ENCODE results near the gene GPR55. TPM values are rescaled to one million over a fixed set of nuclear protein-coding genes. Genes with fewer than 3 reads are reported as not detected.

GPR55 gene
- total RNA-seq, 1 donor from 2014 or later, result 0.57 TPM

- H3K27ac Mint-ChIP-seq, result no peak overlapping the region
- intact Hi-C loops (cut with micrococcal nuclease), result no loop called here
- H3K4me3 Mint-ChIP-seq (ENCODE audit: low read depth), result no peak overlapping the region
- H3K27me3 Mint-ChIP-seq (ENCODE audit: low read depth), result peaks cover 7% of the 10 kb centered on the region
- H3K4me1 Mint-ChIP-seq (ENCODE audit: low read depth), result peaks cover 3% of the 10 kb centered on the region
- no peaks in the 10 kb centered on the region for H3K36me3 Mint-ChIP-seq (ENCODE audit: low read depth)
- H3K9me3 Mint-ChIP-seq, result no peaks in the 10 kb centered on the region
- DNase-seq (ENCODE audit: low spot score), result no peak
These were observed 51.9 kb downstream of the GPR55 start for GRCh38 chr2:230872968-230873660.

- intact Hi-C loops (cut with micrococcal nuclease), result no loop called here
- H3K27ac Mint-ChIP-seq, result no peak overlapping the region
- no peaks in the 10 kb centered on the region for H3K36me3 Mint-ChIP-seq (ENCODE audit: low read depth)
- peaks cover 3% of the 10 kb centered on the region for H3K4me1 Mint-ChIP-seq (ENCODE audit: low read depth)
- no peaks in the 10 kb centered on the region for H3K9me3 Mint-ChIP-seq
- H3K27me3 Mint-ChIP-seq (ENCODE audit: low read depth), result peaks cover 7% of the 10 kb centered on the region
- no peak for DNase-seq (ENCODE audit: low spot score)
- no peak overlapping the region for H3K4me3 Mint-ChIP-seq (ENCODE audit: low read depth)
These were observed 52.7 kb downstream of the GPR55 start for GRCh38 chr2:230872151-230872967.

- Mint-ChIP-seq H3K4me1 (ENCODE audit: low read depth) (peaks cover 9% of the 10 kb centered on the region), H3K36me3 (ENCODE audit: low read depth) (no peaks in the 10 kb centered on the region), H3K4me3 (ENCODE audit: low read depth) (no peak overlapping the region), H3K27ac (no peak overlapping the region), H3K9me3 (no peaks in the 10 kb centered on the region), H3K27me3 (ENCODE audit: low read depth) (peaks cover 13% of the 10 kb centered on the region)
- intact Hi-C loops (cut with micrococcal nuclease), result no loop called here
- no peak for DNase-seq (ENCODE audit: low spot score)
These were observed 53.5 kb downstream of the GPR55 start for GRCh38 chr2:230871361-230872150.

- peaks cover 11% of the 10 kb centered on the region for H3K4me1 Mint-ChIP-seq (ENCODE audit: low read depth)
- H3K27me3 Mint-ChIP-seq (ENCODE audit: low read depth), result peaks cover 15% of the 10 kb centered on the region
- intact Hi-C loops (cut with micrococcal nuclease), result no loop called here
- H3K9me3 Mint-ChIP-seq, result no peaks in the 10 kb centered on the region
- no peaks in the 10 kb centered on the region for H3K36me3 Mint-ChIP-seq (ENCODE audit: low read depth)
- H3K27ac Mint-ChIP-seq, result no peak overlapping the region
- no peak for DNase-seq (ENCODE audit: low spot score)
- H3K4me3 Mint-ChIP-seq (ENCODE audit: low read depth), result no peak overlapping the region
These were observed 54.3 kb downstream of the GPR55 start for GRCh38 chr2:230870544-230871360.

GRCh38 chr2:230869914-230870543 lies 55.0 kb downstream of the GPR55 start:
- no peak overlapping the region for H3K27ac Mint-ChIP-seq
- no peaks in the 10 kb centered on the region for H3K9me3 Mint-ChIP-seq
- H3K27me3 Mint-ChIP-seq (ENCODE audit: low read depth), result peaks cover 20% of the 10 kb centered on the region
- intact Hi-C loops (cut with micrococcal nuclease), result no loop called here
- no peak overlapping the region for H3K4me3 Mint-ChIP-seq (ENCODE audit: low read depth)
- peaks cover 11% of the 10 kb centered on the region for H3K4me1 Mint-ChIP-seq (ENCODE audit: low read depth)
- no peak for DNase-seq (ENCODE audit: low spot score)
- no peaks in the 10 kb centered on the region for H3K36me3 Mint-ChIP-seq (ENCODE audit: low read depth)

GRCh38 chr2:230868947-230869913 lies 55.8 kb downstream of the GPR55 start:
- intact Hi-C loops (cut with micrococcal nuclease), result no loop called here
- DNase-seq (ENCODE audit: low spot score), result no peak
- no peaks in the 10 kb centered on the region for H3K36me3 Mint-ChIP-seq (ENCODE audit: low read depth)
- H3K27ac Mint-ChIP-seq, result no peak overlapping the region
- peaks cover 24% of the 10 kb centered on the region for H3K27me3 Mint-ChIP-seq (ENCODE audit: low read depth)
- H3K9me3 Mint-ChIP-seq, result no peaks in the 10 kb centered on the region
- peaks cover 14% of the 10 kb centered on the region for H3K4me1 Mint-ChIP-seq (ENCODE audit: low read depth)
- H3K4me3 Mint-ChIP-seq (ENCODE audit: low read depth), result no peak overlapping the region

- H3K9me3 Mint-ChIP-seq, result no peaks in the 10 kb centered on the region
- intact Hi-C loops (cut with micrococcal nuclease), result no loop called here
- H3K4me1 Mint-ChIP-seq (ENCODE audit: low read depth), result peaks cover 16% of the 10 kb centered on the region
- H3K36me3 Mint-ChIP-seq (ENCODE audit: low read depth), result no peaks in the 10 kb centered on the region
- peaks cover 31% of the 10 kb centered on the region for H3K27me3 Mint-ChIP-seq (ENCODE audit: low read depth)
- DNase-seq (ENCODE audit: low spot score), result no peak
- no peak overlapping the region for H3K4me3 Mint-ChIP-seq (ENCODE audit: low read depth)
- no peak overlapping the region for H3K27ac Mint-ChIP-seq
These were observed 56.7 kb downstream of the GPR55 start for GRCh38 chr2:230868161-230868946.

- no peaks in the 10 kb centered on the region for H3K36me3 Mint-ChIP-seq (ENCODE audit: low read depth)
- no peaks in the 10 kb centered on the region for H3K9me3 Mint-ChIP-seq
- peaks cover 38% of the 10 kb centered on the region for H3K27me3 Mint-ChIP-seq (ENCODE audit: low read depth)
- intact Hi-C loops (cut with micrococcal nuclease), result no loop called here
- peaks cover 13% of the 10 kb centered on the region for H3K4me1 Mint-ChIP-seq (ENCODE audit: low read depth)
- no peak overlapping the region for H3K27ac Mint-ChIP-seq
- peak overlapping the region; percentile 61 for H3K4me3 Mint-ChIP-seq (ENCODE audit: low read depth)
- no peak for DNase-seq (ENCODE audit: low spot score)
These were observed 58.1 kb downstream of the GPR55 start for GRCh38 chr2:230866756-230867523.

GRCh38 chr2:230865766-230866755 lies 59.0 kb downstream of the GPR55 start:
- Mint-ChIP-seq H3K4me3 (ENCODE audit: low read depth) (peak overlapping the region; percentile 63), H3K27me3 (ENCODE audit: low read depth) (peaks cover 46% of the 10 kb centered on the region), H3K27ac (no peak overlapping the region), H3K9me3 (no peaks in the 10 kb centered on the region), H3K36me3 (ENCODE audit: low read depth) (no peaks in the 10 kb centered on the region), H3K4me1 (ENCODE audit: low read depth) (peaks cover 21% of the 10 kb centered on the region)
- no peak for DNase-seq (ENCODE audit: low spot score)
- intact Hi-C loops (cut with micrococcal nuclease), result loop anchor here (2.0 kb wide), 1 partner anchor 17 kb away; no protein-coding TSS in a partner anchor

Measured in activated T-helper 2 cell treated with anti-CD3 and anti-CD28 coated beads, Interferon-gamma antibody, Interleukin-2, Interleukin-4, amounts not matched to agents 10 μg/mL and 5 μg/mL and 100 μg/mL, durations not matched to agents 14 hours and 24 hours and 36 hours (primary cell).